Ascending aorta (tissue), 2 donors: ENCODE data around the gene NUP160. TPM values are rescaled to one million over a fixed set of nuclear protein-coding genes. Genes with fewer than 3 reads are reported as not detected.

Source experiments
- DNase-seq, 2 donors: peaks; one replicate each; pipeline ENCODE4 v3.0.0-alpha.2; 2019; ENCODE audit warnings: low spot score in 2 of 2
- H3K27ac ChIP-seq, 2 donors: fragments of 200-600 bp; sonication (generic); one replicate each; pipeline ENCODE4 v1.5.1; 2016 to 2017; ENCODE audit warnings: mild to moderate bottlenecking in 1 of 2
- H3K27me3 ChIP-seq: fragments of 200-600 bp; sonication (generic); one replicate; pipeline ENCODE4 v1.5.1; 2017
- H3K36me3 ChIP-seq, 2 donors: fragments of 200-600 bp; sonication (generic); one replicate each; pipeline ENCODE4 v1.5.1; 2016
- H3K4me1 ChIP-seq, 2 donors: fragments of 200-600 bp; sonication (generic); one replicate each; pipeline ENCODE4 v1.5.1; 2016 to 2017; ENCODE audit warnings: mild to moderate bottlenecking in 1 of 2
- H3K4me3 ChIP-seq, 2 donors: fragments of 200-600 bp; sonication (generic); one replicate each; pipeline ENCODE4 v1.5.1; 2016 to 2017; ENCODE audit warnings: mild to moderate bottlenecking in 1 of 2
- H3K9me3 ChIP-seq, 2 donors: fragments of 200-600 bp; sonication (generic); one replicate each; pipeline ENCODE4 v1.5.1; 2016
- CTCF ChIP-seq, 3 experiments: fragments of 200-600 bp in 2 of 3; fragments of 450-650 bp in 1 of 3; sonication (generic) in 2 of 3; IDR thresholded peaks; one replicate each; pipeline ENCODE4 v1.5.1; 2016 to 2019; ENCODE audit warnings: antibody characterized with exemption in 3 of 3, mild to moderate bottlenecking in 1 of 3, moderate library complexity in 1 of 3
- intact Hi-C: fragments of 100-400 bp; cut with DNase I; formaldehyde crosslinking; loops from one replicate; pipeline ENCODE4 v1.15.1; 2023
- total RNA-seq: library from RNA; depleted of rRNA; stranded (reverse); fragments of >200 nt; gene quantifications from one replicate; pipeline ENCODE4 v1.1.0, GENCODE V29; 2016

NUP160 gene
- total RNA-seq, 1 donor from 2014 or later = 14.0 TPM

- TF ChIP-seq CTCF (IDR thresholded peaks at IDR 0.05) = no peak
- peak overlapping the region; percentile 87 to 96 for H3K27ac ChIP-seq
- peak overlapping the region; percentile 80 to 91 for H3K4me3 ChIP-seq
- H3K36me3 ChIP-seq = peaks cover 0 to 15% of the 10 kb centered on the region in 2 donors
- H3K27me3 ChIP-seq = no peaks in the 10 kb centered on the region
- H3K4me1 ChIP-seq = peaks cover 4 to 11% of the 10 kb centered on the region in 2 donors
- no peak for DNase-seq
- no peaks in the 10 kb centered on the region for H3K9me3 ChIP-seq
- intact Hi-C loops = loop anchor here (1.0 to 10.0 kb wide), 6 partner anchors 81 to 260 kb away; partner anchors contain the start of genes FNBP4, MTCH2 and PTPRJ
Measured at GRCh38 chr11:47848700-47849155, 578 bp upstream of the NUP160 start.

GRCh38 chr11:47847537-47847891 is 636 bp downstream of the NUP160 start:
- intact Hi-C loops = loop anchor here (5.0 to 10.0 kb wide), 4 partner anchors 80 to 203 kb away; partner anchors contain the start of genes FNBP4, MTCH2 and PTPRJ
- Histone ChIP-seq H3K4me3 (peak overlapping the region; percentile 80 to 91), H3K36me3 (peaks cover 7 to 23% of the 10 kb centered on the region in 2 donors), H3K4me1 (peaks cover 4 to 11% of the 10 kb centered on the region in 2 donors), H3K27me3 (no peaks in the 10 kb centered on the region), H3K9me3 (no peaks in the 10 kb centered on the region), H3K27ac (peak overlapping the region; percentile 87 to 96)
- DNase-seq = no peak
- no peak for TF ChIP-seq CTCF (IDR thresholded peaks at IDR 0.05)

- peaks cover 12 to 28% of the 10 kb centered on the region in 2 donors for H3K36me3 ChIP-seq
- no peaks in the 10 kb centered on the region for H3K9me3 ChIP-seq
- H3K4me1 ChIP-seq = peaks cover 4 to 11% of the 10 kb centered on the region in 2 donors
- intact Hi-C loops = loop anchor here (5.0 to 10.0 kb wide), 4 partner anchors 80 to 202 kb away; partner anchors contain the start of genes FNBP4, MTCH2 and PTPRJ
- peak overlapping the region; percentile 80 to 91 for H3K4me3 ChIP-seq
- TF ChIP-seq CTCF (IDR thresholded peaks at IDR 0.05) = no peak
- no peak overlapping the region for H3K27ac ChIP-seq
- no peaks in the 10 kb centered on the region for H3K27me3 ChIP-seq
- DNase-seq = no peak
Measured at GRCh38 chr11:47846998-47847397, 1.2 kb downstream of the NUP160 start.

- no peaks in the 10 kb centered on the region for H3K9me3 ChIP-seq
- H3K27ac ChIP-seq = no peak overlapping the region
- H3K4me1 ChIP-seq = peaks cover 4 to 11% of the 10 kb centered on the region in 2 donors
- peaks cover 37 to 63% of the 10 kb centered on the region in 2 donors for H3K36me3 ChIP-seq
- TF ChIP-seq CTCF (IDR thresholded peaks at IDR 0.05) = no peak
- intact Hi-C loops = loop anchor here (10.0 kb wide), 1 partner anchor 199 kb away; the partner anchor contains the start of gene MTCH2
- no peak overlapping the region for H3K4me3 ChIP-seq
- DNase-seq = no peak
- no peaks in the 10 kb centered on the region for H3K27me3 ChIP-seq
Measured at GRCh38 chr11:47843361-47844055, 4.6 kb downstream of the NUP160 start.

- no peak for TF ChIP-seq CTCF (IDR thresholded peaks at IDR 0.05)
- Histone ChIP-seq H3K36me3 (peaks cover 45 to 71% of the 10 kb centered on the region in 2 donors), H3K4me3 (no peak overlapping the region), H3K27ac (no peak overlapping the region), H3K27me3 (no peaks in the 10 kb centered on the region), H3K4me1 (peaks cover 4 to 11% of the 10 kb centered on the region in 2 donors), H3K9me3 (no peaks in the 10 kb centered on the region)
- no peak for DNase-seq
- intact Hi-C loops = loop anchor here (10.0 kb wide), 1 partner anchor 198 kb away; the partner anchor contains the start of gene MTCH2
Measured at GRCh38 chr11:47842749-47843148, 5.4 kb downstream of the NUP160 start.
